ENCODE data around the gene C18orf32. TPM values are rescaled to one million over a fixed set of nuclear protein-coding genes. Genes with fewer than 3 reads are reported as not detected.

Gene C18orf32
- total and polyA plus RNA-seq, 2 of the 13 experiments (the other 11 are each of a cell fraction or from before 2014, with no cell fraction given): 17.6 to 20.6 TPM

- TF ChIP-seq HES4 (CRISPR knock-in tag; IDR thresholded peaks at IDR 0.05; ENCODE audit: borderline replicate concordance) (no peak), ZNF670 (CRISPR knock-in tag; IDR thresholded peaks at IDR 0.05; ENCODE audit: borderline replicate concordance) (no peak), SNAPC2 (CRISPR knock-in tag; IDR thresholded peaks at IDR 0.05) (no peak), ZBTB34 (CRISPR knock-in tag; IDR thresholded peaks at IDR 0.05) (no peak), HNF4G (IDR thresholded peaks at IDR 0.05; ENCODE audit: borderline replicate concordance, low read depth, low read length) (no peak), HNF4G (CRISPR knock-in tag; IDR thresholded peaks at IDR 0.05; ENCODE audit: borderline replicate concordance, low read depth) (no peak), ETS1 (CRISPR knock-in tag; IDR thresholded peaks at IDR 0.05) (no peak), ZNF839 (CRISPR knock-in tag; IDR thresholded peaks at IDR 0.05; ENCODE audit: borderline replicate concordance) (no peak), SETDB1 (CRISPR knock-in tag; IDR thresholded peaks at IDR 0.05; ENCODE audit: borderline replicate concordance) (no peak), MYPOP (CRISPR knock-in tag; IDR thresholded peaks at IDR 0.05) (0 out of 2 replicates have a peak, but pooled peaks have one; percentile 14), RAD21 (CRISPR knock-in tag; IDR thresholded peaks at IDR 0.05) (no peak), ZNF569 (CRISPR knock-in tag; IDR thresholded peaks at IDR 0.05; ENCODE audit: borderline replicate concordance) (no peak), TCF7L2 (IDR thresholded peaks at IDR 0.05; ENCODE audit: low read depth, low read length) (no peak), ZMYM3 (CRISPR knock-in tag; IDR thresholded peaks at IDR 0.05) (no peak), ZNF136 (CRISPR knock-in tag; IDR thresholded peaks at IDR 0.05; ENCODE audit: low read depth) (no peak), RAD51 (IDR thresholded peaks at IDR 0.05; ENCODE audit: borderline replicate concordance) (no peak), HOXA9 (CRISPR knock-in tag; IDR thresholded peaks at IDR 0.05; ENCODE audit: borderline replicate concordance) (no peak), ZFP36L2 (CRISPR knock-in tag; IDR thresholded peaks at IDR 0.05) (no peak), SOX5 (CRISPR knock-in tag; IDR thresholded peaks at IDR 0.05; ENCODE audit: borderline replicate concordance) (0 out of 2 replicates have a peak, but pooled peaks have one; percentile 0), MTA1 (CRISPR knock-in tag; IDR thresholded peaks at IDR 0.05; ENCODE audit: borderline replicate concordance) (no peak), ZNF552 (CRISPR knock-in tag; IDR thresholded peaks at IDR 0.05; ENCODE audit: borderline replicate concordance) (no peak)
Observed at GRCh38 chr18:49492694-49493033, 5.6 kb upstream of the C18orf32 start (continued).

Data from HepG2 (cell line).